Measurements from ENCODE around the gene ACER1. TPM values are rescaled to one million over a fixed set of nuclear protein-coding genes. Genes with fewer than 3 reads are reported as not detected.

Gene ACER1
- total RNA-seq, 1 donor from 2014 or later = not detected

GRCh38 chr19:6340493-6341201 lies 7.2 kb upstream of the ACER1 start:
- peaks cover 7% of the 10 kb centered on the region for H3K27me3 Mint-ChIP-seq (ENCODE audit: low read depth)
- H3K27ac Mint-ChIP-seq (ENCODE audit: unreplicated experiment) = peak overlapping the region; percentile 47
- no peaks in the 10 kb centered on the region for H3K36me3 Mint-ChIP-seq (ENCODE audit: low read depth)

GRCh38 chr19:6334490-6335285 lies 1.3 kb upstream of the ACER1 start:
- no peaks in the 10 kb centered on the region for H3K27me3 Mint-ChIP-seq (ENCODE audit: low read depth)
- no peak for DNase-seq (ENCODE audit: low read depth, low spot score)
- no peak overlapping the region for H3K27ac Mint-ChIP-seq (ENCODE audit: unreplicated experiment)
- no peaks in the 10 kb centered on the region for H3K9me3 Mint-ChIP-seq
- no peaks in the 10 kb centered on the region for H3K4me1 Mint-ChIP-seq
- no peaks in the 10 kb centered on the region for H3K36me3 Mint-ChIP-seq (ENCODE audit: low read depth)
- H3K4me3 Mint-ChIP-seq = no peak overlapping the region
- TF ChIP-seq CTCF (conservative IDR thresholded peaks at IDR 0.05) = no peak

More at GRCh38 chr19:6340493-6341201, 7.2 kb upstream of the ACER1 start:
- DNase-seq (ENCODE audit: low read depth, low spot score) = no peak
- TF ChIP-seq CTCF (conservative IDR thresholded peaks at IDR 0.05) = no peak
- no peaks in the 10 kb centered on the region for H3K4me1 Mint-ChIP-seq
- H3K9me3 Mint-ChIP-seq = no peaks in the 10 kb centered on the region
- H3K4me3 Mint-ChIP-seq = no peak overlapping the region

GRCh38 chr19:6326815-6327214 lies 6.6 kb downstream of the ACER1 start:
- H3K27me3 Mint-ChIP-seq (ENCODE audit: low read depth) = peaks cover 22% of the 10 kb centered on the region
- H3K4me3 Mint-ChIP-seq = no peak overlapping the region

GRCh38 chr19:6325614-6326013 lies 7.8 kb downstream of the ACER1 start:
- DNase-seq (ENCODE audit: low read depth, low spot score) = no peak
- Mint-ChIP-seq H3K4me1 (no peaks in the 10 kb centered on the region), H3K9me3 (peaks cover 3% of the 10 kb centered on the region)

More at GRCh38 chr19:6326815-6327214, 6.6 kb downstream of the ACER1 start:
- Mint-ChIP-seq H3K9me3 (peaks cover 3% of the 10 kb centered on the region), H3K36me3 (ENCODE audit: low read depth) (no peaks in the 10 kb centered on the region), H3K4me1 (no peaks in the 10 kb centered on the region), H3K27ac (ENCODE audit: unreplicated experiment) (no peak overlapping the region)
- DNase-seq (ENCODE audit: low read depth, low spot score) = no peak
- no peak for TF ChIP-seq CTCF (conservative IDR thresholded peaks at IDR 0.05)

GRCh38 chr19:6324757-6325156 lies 8.7 kb downstream of the ACER1 start:
- no peak for TF ChIP-seq CTCF (conservative IDR thresholded peaks at IDR 0.05)
- Mint-ChIP-seq H3K27ac (ENCODE audit: unreplicated experiment) (no peak overlapping the region), H3K36me3 (ENCODE audit: low read depth) (no peaks in the 10 kb centered on the region), H3K9me3 (peaks cover 3% of the 10 kb centered on the region), H3K4me3 (no peak overlapping the region), H3K4me1 (no peaks in the 10 kb centered on the region), H3K27me3 (ENCODE audit: low read depth) (peaks cover 28% of the 10 kb centered on the region)
- no peak for DNase-seq (ENCODE audit: low read depth, low spot score)

More at GRCh38 chr19:6325614-6326013, 7.8 kb downstream of the ACER1 start:
- TF ChIP-seq CTCF (conservative IDR thresholded peaks at IDR 0.05) = no peak
- H3K27ac Mint-ChIP-seq (ENCODE audit: unreplicated experiment) = no peak overlapping the region
- no peak overlapping the region for H3K4me3 Mint-ChIP-seq
- peaks cover 28% of the 10 kb centered on the region for H3K27me3 Mint-ChIP-seq (ENCODE audit: low read depth)
- H3K36me3 Mint-ChIP-seq (ENCODE audit: low read depth) = no peaks in the 10 kb centered on the region
